C4-2B (cell line): ENCODE data around the gene WDR49.

Experiments used
- ZFX ChIP-seq: fragments of 450-650 bp; IDR thresholded peaks from 2 replicates; pipeline ENCODE4 v1.6.1; 2017
- TF ChIP-seq, protein P1 (sequence below): fragments of 450-650 bp; conservative IDR thresholded peaks from 2 replicates; pipeline ENCODE4 v1.5.1; 2017; ENCODE audit warnings: mild to moderate bottlenecking

DNA sequence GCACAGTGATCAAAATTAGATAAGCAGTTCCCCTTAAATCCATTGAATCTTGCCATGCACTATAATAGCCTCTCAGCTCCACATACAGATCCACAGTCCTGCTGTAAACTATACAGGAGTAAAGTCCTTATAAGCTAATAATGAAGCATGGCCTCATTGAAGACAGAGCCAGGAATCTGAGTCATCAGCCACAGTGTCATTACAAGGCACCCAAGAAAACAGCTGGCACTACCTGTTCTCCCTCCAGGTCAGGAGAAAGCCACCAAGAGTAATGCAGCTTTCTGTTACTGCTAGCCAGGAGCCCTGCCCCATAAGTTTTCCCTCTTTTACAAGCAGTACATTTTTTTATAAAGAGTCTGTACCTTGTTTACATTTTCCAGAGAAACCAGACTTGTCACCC lies 27.3 kb downstream of the WDR49 start:
- no peak for TF ChIP-seq ZFX
- TF ChIP-seq, protein P1, sequence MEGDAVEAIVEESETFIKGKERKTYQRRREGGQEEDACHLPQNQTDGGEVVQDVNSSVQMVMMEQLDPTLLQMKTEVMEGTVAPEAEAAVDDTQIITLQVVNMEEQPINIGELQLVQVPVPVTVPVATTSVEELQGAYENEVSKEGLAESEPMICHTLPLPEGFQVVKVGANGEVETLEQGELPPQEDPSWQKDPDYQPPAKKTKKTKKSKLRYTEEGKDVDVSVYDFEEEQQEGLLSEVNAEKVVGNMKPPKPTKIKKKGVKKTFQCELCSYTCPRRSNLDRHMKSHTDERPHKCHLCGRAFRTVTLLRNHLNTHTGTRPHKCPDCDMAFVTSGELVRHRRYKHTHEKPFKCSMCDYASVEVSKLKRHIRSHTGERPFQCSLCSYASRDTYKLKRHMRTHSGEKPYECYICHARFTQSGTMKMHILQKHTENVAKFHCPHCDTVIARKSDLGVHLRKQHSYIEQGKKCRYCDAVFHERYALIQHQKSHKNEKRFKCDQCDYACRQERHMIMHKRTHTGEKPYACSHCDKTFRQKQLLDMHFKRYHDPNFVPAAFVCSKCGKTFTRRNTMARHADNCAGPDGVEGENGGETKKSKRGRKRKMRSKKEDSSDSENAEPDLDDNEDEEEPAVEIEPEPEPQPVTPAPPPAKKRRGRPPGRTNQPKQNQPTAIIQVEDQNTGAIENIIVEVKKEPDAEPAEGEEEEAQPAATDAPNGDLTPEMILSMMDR = no peak
